Activated CD4-positive, alpha-beta T cell treated with anti-CD3 and anti-CD28 coated beads, Interleukin-2, amount 50 U/mL, for 48 hours (primary cell): Measurements from ENCODE around the gene CKB.
A peak's percentile ranks its signal among the peaks of the same experiment; 100 is the strongest.

Experiments used
- DNase-seq, 2 experiments: peaks; one replicate each; pipeline ENCODE4 v3.0.0-alpha.2; 2020

CKB gene

DNA sequence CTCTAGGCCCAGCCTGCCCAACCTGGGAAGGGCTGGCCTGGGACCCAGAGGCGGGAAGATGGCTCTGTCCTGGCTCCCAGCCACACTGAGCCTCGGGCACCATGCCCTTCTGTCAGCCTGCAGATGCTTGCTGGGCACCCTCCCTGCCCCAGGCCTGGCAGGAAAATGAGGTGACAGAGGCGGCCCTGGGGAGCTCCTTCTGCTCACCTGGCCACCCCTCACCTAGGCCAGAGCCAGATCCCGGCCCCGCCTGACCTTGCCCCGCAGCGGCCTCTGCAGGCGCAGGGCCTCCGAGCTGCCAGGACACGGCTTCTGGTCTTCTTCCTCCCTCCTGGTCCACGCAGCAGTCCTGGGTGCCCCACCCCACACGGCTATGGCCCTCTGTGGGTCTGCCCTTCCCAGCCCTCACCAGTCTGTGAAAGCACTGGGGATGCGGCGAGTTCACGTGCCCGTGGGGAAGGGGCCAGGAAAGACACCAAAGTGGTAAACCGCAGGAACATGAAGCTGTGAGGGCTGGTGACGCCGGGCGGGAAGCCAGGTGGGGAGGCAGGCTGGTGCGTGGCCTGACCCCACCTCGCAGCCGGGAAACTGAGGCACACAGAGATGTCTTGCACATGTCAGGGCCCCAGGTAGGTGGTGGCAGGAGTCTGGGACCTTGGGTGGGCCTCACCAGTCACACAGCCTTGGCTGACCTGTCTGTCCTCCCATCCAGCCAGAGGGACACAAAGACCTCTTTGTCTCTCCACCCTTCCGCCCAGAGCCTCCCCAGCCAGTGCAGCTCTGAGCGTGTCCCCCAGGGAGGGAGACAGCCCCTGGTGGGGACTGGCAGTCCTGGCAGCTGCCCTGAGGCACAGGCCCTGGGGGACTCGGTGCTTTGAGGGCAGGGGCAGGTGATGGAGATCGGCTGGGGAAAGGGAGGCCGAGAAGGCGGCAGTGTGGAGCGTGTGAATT lies 27.0 kb upstream of the CKB start:
- no peak for DNase-seq

- DNase-seq: no peak
These were observed 26.1 kb upstream of the CKB start for GRCh38 chr14:103548463-103549351.

DNA sequence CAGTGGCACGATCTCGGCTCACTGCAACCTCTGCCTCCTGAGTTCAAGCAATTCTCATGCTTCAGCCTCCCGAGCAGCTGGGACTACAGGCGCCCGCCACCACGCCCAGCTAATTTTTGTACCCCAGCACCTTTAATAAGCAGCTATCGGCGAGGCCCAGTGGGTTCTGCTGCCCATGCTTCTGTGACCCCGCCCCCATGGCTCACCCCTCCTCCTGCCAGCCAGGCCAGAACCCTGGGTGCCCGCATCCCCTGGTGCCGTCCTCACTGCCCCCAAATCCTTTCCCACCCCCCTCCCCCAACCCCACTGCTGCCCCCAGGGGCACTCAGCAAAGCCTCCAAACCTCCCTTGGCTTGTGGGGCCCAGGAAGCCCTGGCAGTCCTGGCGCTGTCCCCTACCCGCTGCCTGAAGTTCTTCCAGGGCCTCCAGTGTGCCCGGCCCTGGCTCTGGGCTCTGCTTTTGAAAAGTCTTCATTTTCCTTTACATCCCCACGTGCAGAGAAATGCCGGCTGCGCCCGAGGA lies 25.4 kb upstream of the CKB start:
- no peak for DNase-seq

- no peak for DNase-seq
These were observed 24.9 kb upstream of the CKB start for GRCh38 chr14:103547455-103547940.

DNA sequence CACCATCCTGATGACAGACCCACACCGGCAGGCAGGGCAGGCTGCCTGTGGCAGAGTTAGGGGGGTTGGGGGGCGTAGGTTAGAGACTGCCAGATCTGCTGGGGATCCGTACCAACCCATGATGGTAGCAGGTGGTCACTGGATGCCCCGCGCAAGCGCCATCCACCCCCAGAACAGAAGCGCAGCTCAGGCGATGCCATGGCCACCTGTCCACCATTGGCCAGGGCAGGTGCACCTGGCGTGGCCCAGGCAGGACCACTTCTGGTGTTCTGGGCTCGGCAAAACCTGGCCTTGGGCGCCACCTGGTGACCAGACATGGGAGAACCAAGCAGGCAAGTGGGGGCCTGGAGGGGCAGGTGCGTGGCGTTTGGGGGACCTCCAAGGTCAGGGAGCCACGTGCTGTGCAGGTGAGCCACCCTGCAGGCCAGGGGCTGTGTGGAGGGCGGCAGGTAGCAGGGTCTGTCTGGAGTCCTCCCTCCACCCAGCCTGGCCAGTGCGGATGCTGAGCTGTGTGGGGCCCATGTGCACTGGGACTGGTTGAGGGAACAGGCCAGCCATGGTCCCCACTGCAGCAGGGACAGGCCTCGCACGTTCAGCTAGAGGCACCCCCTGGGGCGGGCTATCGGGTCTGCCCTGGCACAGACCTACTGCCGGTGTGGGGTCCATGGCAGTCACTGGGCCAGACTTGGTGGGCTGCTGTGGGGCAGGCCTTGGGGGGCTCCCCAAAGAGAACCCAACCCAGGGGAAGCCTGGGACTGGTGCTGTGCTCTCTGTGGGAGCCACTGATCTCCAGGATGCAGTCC lies 24.2 kb upstream of the CKB start:
- peak; percentile 77 to 80 for DNase-seq

- no peak for DNase-seq
These were observed 23.5 kb upstream of the CKB start for GRCh38 chr14:103545915-103546651.

DNA sequence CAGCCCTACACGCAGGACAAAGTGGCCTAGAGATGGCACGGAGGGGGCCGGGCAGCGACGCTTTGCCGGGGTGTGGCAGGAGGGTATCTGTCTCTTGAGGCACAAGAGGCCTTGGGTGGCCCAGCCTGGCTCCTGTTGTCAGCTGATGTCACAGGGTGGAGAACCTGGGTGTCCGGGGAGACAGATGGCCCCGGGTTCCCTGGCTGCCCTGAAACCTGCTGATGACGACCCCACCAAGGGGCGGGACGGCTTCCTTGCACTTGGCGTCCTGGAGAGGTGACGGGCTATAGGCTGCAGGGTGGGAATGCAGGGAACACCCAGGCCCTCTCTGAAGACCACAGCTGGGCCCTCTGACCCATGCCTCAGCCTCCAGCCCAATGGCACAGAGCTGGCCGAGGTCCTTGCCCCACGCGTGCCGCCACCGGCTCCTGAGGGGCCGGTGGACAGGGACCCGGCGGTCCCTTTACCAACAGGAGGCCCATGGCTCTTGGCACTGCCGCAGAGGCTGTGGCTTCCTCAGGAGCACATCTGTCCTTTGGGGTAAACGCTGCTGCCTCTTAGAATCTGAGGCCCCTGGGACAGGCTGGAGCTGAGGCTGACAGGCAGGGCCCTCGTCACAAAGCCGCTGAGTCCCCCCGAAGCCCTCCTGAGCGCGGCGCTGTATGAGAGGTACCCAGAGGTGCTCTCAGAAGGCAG lies 22.7 kb upstream of the CKB start:
- no peak for DNase-seq

DNA sequence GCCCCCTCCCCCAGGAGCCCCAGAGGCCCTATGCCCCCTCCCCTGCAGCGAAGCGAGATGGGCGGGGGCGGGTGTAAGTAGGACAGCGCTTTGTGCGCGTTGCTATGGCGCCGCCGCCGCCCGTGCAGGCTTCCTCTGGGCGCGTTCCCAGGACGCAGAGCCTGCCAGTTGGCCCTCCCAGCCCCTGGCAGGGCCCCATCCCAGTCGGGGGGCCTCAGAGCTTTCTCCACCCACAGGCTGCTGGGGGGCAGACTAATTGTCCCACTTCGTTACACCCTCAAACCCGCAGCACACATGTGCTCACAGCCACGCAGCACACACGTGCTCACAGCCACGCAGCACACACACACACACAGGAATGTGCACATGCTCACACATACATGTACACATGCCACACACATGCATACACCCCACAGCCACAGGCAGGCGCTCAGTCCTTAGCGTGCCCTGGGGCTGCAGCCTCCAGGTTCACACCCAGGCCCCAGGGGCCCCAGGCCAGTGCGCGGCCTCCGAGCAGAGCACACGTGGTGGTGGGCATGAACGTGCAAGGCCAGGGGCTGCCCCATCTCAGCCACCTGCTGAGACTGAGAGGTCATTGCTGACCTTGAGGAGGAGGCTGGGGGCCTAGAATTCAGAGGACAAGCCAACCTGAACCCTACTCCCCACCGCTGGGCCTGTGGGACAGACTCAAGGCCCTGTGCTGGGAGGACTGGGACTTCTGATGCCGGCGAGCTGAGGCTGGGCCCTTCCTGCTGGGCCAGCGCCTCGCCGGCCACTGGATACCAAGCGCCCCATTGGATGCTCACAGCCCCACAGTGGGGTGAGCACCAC lies 22.0 kb upstream of the CKB start:
- no peak for DNase-seq

- DNase-seq: no peak
These were observed 21.2 kb upstream of the CKB start for GRCh38 chr14:103543721-103544387.

GRCh38 chr14:103543140-103543539 lies 20.5 kb upstream of the CKB start:
- no peak for DNase-seq

DNA sequence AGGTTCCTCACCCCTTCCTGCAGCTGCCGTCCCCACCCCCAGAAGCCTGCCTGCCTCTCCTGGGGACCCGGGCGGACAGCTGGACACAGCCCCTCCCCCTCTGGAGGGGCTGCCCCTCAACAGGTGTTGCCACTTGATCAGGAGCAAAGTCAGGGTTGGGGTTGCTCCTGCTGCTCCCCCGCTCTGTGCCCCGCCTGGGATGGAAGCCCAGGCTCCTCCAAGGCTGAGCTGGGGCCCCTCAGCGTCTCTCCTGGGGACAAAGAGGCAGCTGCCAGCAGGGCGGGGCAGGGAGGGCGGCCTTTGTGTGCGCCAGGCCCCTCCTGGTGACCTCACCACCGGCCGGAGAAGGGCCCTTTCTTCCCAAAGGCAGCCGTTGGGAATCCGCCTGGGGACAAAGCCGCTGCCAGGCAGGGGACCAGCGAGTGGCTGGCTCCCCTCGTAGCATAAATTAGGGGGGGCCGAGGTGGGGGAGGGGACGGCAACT lies 20.0 kb upstream of the CKB start:
- no peak for DNase-seq

- DNase-seq: no peak
These were observed 19.3 kb upstream of the CKB start for GRCh38 chr14:103541709-103542604.

GRCh38 chr14:103540821-103541708 lies 18.4 kb upstream of the CKB start:
- no peak for DNase-seq

DNA sequence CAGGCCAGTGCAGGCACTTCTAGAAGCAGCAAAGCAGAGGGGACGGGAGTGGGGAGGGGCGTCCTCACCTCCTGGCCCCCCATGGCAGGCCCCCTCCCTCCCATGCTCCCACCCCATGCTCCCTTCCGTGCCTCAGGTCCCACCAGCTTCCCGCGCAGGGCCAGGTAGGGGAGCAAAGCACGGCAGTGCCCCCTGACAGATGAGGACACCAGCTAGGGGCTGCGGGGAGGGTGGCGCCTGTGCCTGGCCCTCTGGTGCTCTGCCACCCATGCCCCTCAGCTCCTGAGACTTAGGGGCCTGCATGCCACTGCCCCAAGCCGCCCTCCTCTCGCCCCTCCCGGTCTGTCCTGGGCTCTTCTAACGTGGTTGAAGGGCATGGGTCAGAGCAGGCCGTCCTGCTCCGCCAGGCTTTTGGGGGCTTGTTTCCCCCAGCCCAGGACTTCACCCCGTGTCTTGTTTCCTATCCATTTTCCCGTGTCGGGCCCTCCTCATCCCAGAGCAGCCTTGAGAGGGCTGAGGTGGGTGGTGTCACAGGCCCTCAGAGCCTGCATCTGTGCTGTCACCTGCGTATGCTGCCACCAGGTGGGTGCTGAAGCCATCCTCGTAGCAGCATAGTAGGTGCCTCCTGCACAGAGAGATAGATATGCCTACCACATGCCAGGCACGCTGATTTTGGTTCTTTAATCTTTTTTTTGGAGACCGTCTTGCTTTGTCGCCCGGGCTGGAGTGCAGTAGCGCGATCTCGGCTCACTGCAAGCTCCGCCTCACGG lies 16.6 kb upstream of the CKB start:
- no peak for DNase-seq

- no peak for DNase-seq
These were observed 15.8 kb upstream of the CKB start for GRCh38 chr14:103538291-103539055.
